Heart left ventricle (tissue), 13 donors: ENCODE measurements around the gene FAM240B.

ENCODE experiments used
- POLR2A ChIP-seq, 2 donors: fragments of 450-650 bp; IDR thresholded peaks; one replicate each; pipeline ENCODE4 v1.6.1; 2017; ENCODE audit warnings: antibody characterized with exemption in 2 of 2, mild to moderate bottlenecking in 2 of 2, moderate library complexity in 2 of 2
- TF ChIP-seq, protein P1 (sequence below), 12 donors: fragments of 200-600 bp; sonication (generic) in 4 of 12; IDR thresholded peaks; one replicate each; pipeline versions ENCODE4 v1.5.0 to v1.8.0; 2018 to 2022; ENCODE audit warnings: antibody characterized with exemption in 12 of 12, mild to moderate bottlenecking in 5 of 12
- donor health status: ischemic (EF 13 %, LVEDD 7.1; RV severe dilation, severe dysfunction).
- donor health status: DM: no; HTN: yes; CAD: no.
- donor health status: DM: no; HTN: no; CAD: no.
- donor health status: ischemic (EF 25% LVEDD 6.9; RV normal size, moderate dysfunction).
- donor health status: ischemic (EF 25% LVEDD 5.7; RV mildly dilated, moderate dysfunction).
- donor health status: ischemic (EF 35%, LVEDD 5.7; RV mildly dilated, moderate dysfunction).
- donor health status: nonischemic (EF 11% LVEDD 7.7; RV severe dilation, severe dysfunction).
- donor health status: DM: yes; HTN: yes; CAD: no.
- donor health status: PGD.
- donor health status: ischemic (EF 29% LVEDD 5.4; RV normal size, mild dysfunction).
- donor health status: nonischemic (EF 23%, LVEDD 6.1; RV moderate dilation, normal function).

DNA sequence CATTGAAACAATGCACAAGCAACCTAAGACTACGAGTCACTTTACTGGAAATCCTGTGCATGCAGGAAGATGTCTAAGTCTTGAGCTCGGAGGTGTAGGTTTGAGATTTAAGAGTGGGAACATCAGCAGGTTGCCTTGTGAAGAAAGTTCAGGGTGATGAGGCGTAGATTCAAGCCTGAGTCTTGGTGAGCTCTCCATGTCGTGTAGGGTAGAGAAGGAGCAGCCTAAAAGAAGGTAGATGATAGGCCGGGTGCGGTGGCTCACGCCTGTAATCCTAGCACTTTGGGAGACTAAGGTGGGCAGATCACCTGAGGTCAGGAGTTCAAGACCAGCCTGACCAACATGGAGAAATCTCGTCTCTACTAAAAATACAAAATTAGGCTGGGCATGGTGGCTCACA lies 69.4 kb downstream of the FAM240B start:
- TF ChIP-seq POLR2A (IDR thresholded peaks at IDR 0.05): no peak
- TF ChIP-seq, protein P1, sequence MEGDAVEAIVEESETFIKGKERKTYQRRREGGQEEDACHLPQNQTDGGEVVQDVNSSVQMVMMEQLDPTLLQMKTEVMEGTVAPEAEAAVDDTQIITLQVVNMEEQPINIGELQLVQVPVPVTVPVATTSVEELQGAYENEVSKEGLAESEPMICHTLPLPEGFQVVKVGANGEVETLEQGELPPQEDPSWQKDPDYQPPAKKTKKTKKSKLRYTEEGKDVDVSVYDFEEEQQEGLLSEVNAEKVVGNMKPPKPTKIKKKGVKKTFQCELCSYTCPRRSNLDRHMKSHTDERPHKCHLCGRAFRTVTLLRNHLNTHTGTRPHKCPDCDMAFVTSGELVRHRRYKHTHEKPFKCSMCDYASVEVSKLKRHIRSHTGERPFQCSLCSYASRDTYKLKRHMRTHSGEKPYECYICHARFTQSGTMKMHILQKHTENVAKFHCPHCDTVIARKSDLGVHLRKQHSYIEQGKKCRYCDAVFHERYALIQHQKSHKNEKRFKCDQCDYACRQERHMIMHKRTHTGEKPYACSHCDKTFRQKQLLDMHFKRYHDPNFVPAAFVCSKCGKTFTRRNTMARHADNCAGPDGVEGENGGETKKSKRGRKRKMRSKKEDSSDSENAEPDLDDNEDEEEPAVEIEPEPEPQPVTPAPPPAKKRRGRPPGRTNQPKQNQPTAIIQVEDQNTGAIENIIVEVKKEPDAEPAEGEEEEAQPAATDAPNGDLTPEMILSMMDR (IDR thresholded peaks at IDR 0.05): no peak
